ENCODE results near the gene USHBP1.

USHBP1 gene

GRCh38 chr19:17260842-17261325, 3.7 kb downstream of the USHBP1 start:
- peak in 1 of 2 experiments; percentile 64 for DNase-seq

GRCh38 chr19:17259934-17260333, 4.6 kb downstream of the USHBP1 start:
- DNase-seq = no peak

GRCh38 chr19:17259118-17259780, 5.3 kb downstream of the USHBP1 start:
- no peak for DNase-seq

GRCh38 chr19:17256130-17256529, 8.4 kb downstream of the USHBP1 start:
- DNase-seq = no peak

GRCh38 chr19:17255150-17255621, 9.4 kb downstream of the USHBP1 start:
- no peak for DNase-seq

GRCh38 chr19:17254636-17255035, 9.9 kb downstream of the USHBP1 start:
- no peak for DNase-seq

- DNase-seq = no peak
Measured at GRCh38 chr19:17249887-17250548, 14.5 kb downstream of the USHBP1 start.

GRCh38 chr19:17248011-17248776, 16.4 kb downstream of the USHBP1 start:
- DNase-seq = no peak

- no peak for DNase-seq
Measured at GRCh38 chr19:17246681-17247425, 17.7 kb downstream of the USHBP1 start.

- DNase-seq = no peak
Measured at GRCh38 chr19:17245535-17245984, 19.0 kb downstream of the USHBP1 start, which contains the start of gene NR2F6. Gene NR2F6 (minus strand): TSS chr19:17245919. CDS start chr19:17245220, 699 bp downstream.

- no peak for DNase-seq
Measured at GRCh38 chr19:17244618-17245534, 19.7 kb downstream of the USHBP1 start.

- no peak for DNase-seq
Measured at GRCh38 chr19:17243830-17244617, 20.5 kb downstream of the USHBP1 start.

GRCh38 chr19:17243211-17243829, 21.2 kb downstream of the USHBP1 start:
- no peak for DNase-seq

- no peak for DNase-seq
Measured at GRCh38 chr19:17242431-17243208, 21.9 kb downstream of the USHBP1 start.

- no peak for DNase-seq
Measured at GRCh38 chr19:17240826-17241399, 23.6 kb downstream of the USHBP1 start.

GRCh38 chr19:17240062-17240752, 24.3 kb downstream of the USHBP1 start:
- no peak for DNase-seq

GRCh38 chr19:17237747-17238706, 26.5 kb downstream of the USHBP1 start:
- no peak for DNase-seq

Measured in NCI-H187 (cell line).